Peyer's patch (tissue), 4 donors: ENCODE results near the gene TDRD6. TPM values are rescaled to one million over a fixed set of nuclear protein-coding genes. Genes with fewer than 3 reads are reported as not detected.
A peak's percentile ranks its signal among the peaks of the same experiment; 100 is the strongest.

Experiments
- DNase-seq, 3 donors: peaks; one replicate each; pipeline ENCODE4 v3.0.0-alpha.2; 2017 to 2019
- H3K27ac ChIP-seq, 4 donors: fragments of 200-600 bp; sonication (generic); one replicate each; pipeline ENCODE4 v1.5.1; 2016 to 2019
- H3K27me3 ChIP-seq, 2 donors: fragments of 200-600 bp; sonication (generic); one replicate each; pipeline ENCODE4 v1.5.1; 2019
- H3K36me3 ChIP-seq, 3 donors: fragments of 200-600 bp; sonication (generic); one replicate each; pipeline ENCODE4 v1.5.1; 2016 to 2019
- H3K4me1 ChIP-seq, 4 donors: fragments of 200-600 bp; sonication (generic); one replicate each; pipeline ENCODE4 v1.5.1; 2016 to 2019
- H3K4me3 ChIP-seq, 4 donors: fragments of 200-600 bp; sonication (generic); 1 replicate in 3 of 4; 2 replicates in 1 of 4; pipeline ENCODE4 v1.5.1; 2016 to 2019; ENCODE audit warnings: mild to moderate bottlenecking in 1 of 4
- H3K9me3 ChIP-seq, 4 donors: fragments of 200-600 bp; sonication (generic); one replicate each; pipeline ENCODE4 v1.5.1; 2016 to 2019; ENCODE audit warnings: mild to moderate bottlenecking in 1 of 4
- POLR2A ChIP-seq, 2 donors: fragments of 450-650 bp; IDR thresholded peaks; one replicate each; pipeline ENCODE4 v1.5.1; 2017; ENCODE audit warnings: antibody characterized with exemption in 2 of 2, mild to moderate bottlenecking in 2 of 2, moderate library complexity in 2 of 2
- total RNA-seq, 4 donors: library from RNA; depleted of rRNA; stranded (reverse); fragments of >200 nt; gene quantifications; one replicate each; pipeline ENCODE4 v1.1.0, GENCODE V29; 2016
- TF ChIP-seq, protein P1 (sequence below), 6 experiments: fragments of 450-650 bp in 4 of 6; fragments of 200-600 bp in 2 of 6; sonication (generic) in 1 of 6; IDR thresholded peaks; one replicate each; pipeline ENCODE4 v1.5.1; 2017 to 2019; ENCODE audit warnings: antibody characterized with exemption in 6 of 6, mild to moderate bottlenecking in 3 of 6, moderate library complexity in 1 of 6

Gene TDRD6
- total RNA-seq, 4 donors from 2014 or later: 0.18 to 0.83 (median 0.48) TPM

DNA sequence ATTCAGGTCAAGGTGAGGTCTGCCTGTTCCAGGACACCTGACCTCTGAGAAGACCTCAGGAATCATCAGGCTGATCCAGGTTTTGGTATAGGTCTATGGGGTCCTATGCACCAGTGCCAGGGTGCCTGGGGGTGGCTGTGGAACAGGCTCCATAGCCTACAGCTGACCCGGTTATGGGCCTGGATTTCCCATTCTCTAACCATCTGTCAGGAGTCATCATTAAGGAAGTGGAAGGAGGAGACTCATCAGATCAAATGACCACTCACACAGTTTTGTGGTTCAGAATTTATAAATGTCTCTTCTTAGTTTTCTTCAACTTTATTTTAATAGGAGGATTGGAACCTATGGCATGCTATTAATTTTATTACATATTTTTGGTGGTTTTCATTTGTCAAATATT lies 32.7 kb downstream of the TDRD6 start:
- Histone ChIP-seq H3K4me1 (no peaks in the 10 kb centered on the region), H3K4me3 (no peak overlapping the region), H3K9me3 (no peaks in the 10 kb centered on the region), H3K27ac (no peak overlapping the region), H3K27me3 (no peaks in the 10 kb centered on the region), H3K36me3 (no peaks in the 10 kb centered on the region)
- no peak for DNase-seq
- no peak for TF ChIP-seq POLR2A (IDR thresholded peaks at IDR 0.05)
- TF ChIP-seq, protein P1, sequence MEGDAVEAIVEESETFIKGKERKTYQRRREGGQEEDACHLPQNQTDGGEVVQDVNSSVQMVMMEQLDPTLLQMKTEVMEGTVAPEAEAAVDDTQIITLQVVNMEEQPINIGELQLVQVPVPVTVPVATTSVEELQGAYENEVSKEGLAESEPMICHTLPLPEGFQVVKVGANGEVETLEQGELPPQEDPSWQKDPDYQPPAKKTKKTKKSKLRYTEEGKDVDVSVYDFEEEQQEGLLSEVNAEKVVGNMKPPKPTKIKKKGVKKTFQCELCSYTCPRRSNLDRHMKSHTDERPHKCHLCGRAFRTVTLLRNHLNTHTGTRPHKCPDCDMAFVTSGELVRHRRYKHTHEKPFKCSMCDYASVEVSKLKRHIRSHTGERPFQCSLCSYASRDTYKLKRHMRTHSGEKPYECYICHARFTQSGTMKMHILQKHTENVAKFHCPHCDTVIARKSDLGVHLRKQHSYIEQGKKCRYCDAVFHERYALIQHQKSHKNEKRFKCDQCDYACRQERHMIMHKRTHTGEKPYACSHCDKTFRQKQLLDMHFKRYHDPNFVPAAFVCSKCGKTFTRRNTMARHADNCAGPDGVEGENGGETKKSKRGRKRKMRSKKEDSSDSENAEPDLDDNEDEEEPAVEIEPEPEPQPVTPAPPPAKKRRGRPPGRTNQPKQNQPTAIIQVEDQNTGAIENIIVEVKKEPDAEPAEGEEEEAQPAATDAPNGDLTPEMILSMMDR (IDR thresholded peaks at IDR 0.05): no peak

DNA sequence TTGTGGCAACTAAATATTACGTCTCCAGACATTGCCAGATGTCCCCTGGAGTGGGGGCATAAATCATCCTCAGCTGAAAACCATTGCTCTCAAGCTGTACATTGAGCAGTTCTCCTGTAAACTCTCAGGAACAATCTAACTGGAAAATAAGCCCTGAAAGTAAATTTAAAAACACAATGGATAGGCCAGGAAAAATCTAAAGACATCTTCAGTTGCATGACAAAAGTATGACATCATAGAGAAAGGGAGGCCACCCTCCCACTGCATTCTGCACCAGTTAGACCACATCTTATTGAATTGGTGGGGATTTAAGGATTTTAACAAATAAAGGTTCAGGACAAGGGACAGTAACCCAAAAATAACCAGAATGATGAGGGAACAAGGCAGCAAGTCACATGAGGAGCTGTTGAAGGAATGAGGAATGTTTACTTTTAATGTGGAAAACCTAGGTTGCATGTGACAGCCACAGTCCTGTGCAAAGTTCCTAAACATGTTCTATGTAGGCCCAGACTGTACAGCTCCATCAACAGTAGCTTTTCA lies 42.2 kb downstream of the TDRD6 start:
- H3K27me3 ChIP-seq: no peaks in the 10 kb centered on the region
- no peaks in the 10 kb centered on the region for H3K36me3 ChIP-seq
- TF ChIP-seq, protein P1 (IDR thresholded peaks at IDR 0.05): no peak
- no peak for TF ChIP-seq POLR2A (IDR thresholded peaks at IDR 0.05)
- H3K4me3 ChIP-seq: no peak overlapping the region
- H3K9me3 ChIP-seq: no peaks in the 10 kb centered on the region
- no peak overlapping the region for H3K27ac ChIP-seq
- H3K4me1 ChIP-seq: no peaks in the 10 kb centered on the region
- DNase-seq: no peak

DNA sequence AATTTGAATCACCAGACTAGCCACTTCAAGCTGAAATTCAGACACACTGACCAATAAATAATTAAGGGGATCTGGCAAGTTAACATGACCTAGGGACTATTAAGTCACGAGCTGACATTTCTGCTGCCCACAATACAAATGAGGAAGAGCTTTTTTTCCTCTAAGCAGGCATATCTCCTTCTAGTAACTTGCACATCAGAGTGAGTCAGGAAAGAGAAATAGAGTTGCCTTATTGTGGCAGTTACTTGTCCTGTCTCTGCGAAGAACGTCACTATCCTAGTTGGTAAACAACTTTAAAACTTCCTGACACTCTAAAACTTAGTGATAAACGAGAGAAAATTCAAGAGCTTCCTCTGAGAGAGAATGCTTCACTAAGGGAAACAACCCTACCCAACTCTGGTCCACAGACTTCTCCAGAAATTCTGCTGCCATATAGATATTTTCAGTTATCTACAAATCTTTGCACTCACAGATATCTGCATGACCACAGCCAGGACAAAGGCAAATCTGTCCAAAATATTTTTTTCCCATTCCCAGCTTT lies 43.3 kb downstream of the TDRD6 start:
- no peak overlapping the region for H3K27ac ChIP-seq

DNA sequence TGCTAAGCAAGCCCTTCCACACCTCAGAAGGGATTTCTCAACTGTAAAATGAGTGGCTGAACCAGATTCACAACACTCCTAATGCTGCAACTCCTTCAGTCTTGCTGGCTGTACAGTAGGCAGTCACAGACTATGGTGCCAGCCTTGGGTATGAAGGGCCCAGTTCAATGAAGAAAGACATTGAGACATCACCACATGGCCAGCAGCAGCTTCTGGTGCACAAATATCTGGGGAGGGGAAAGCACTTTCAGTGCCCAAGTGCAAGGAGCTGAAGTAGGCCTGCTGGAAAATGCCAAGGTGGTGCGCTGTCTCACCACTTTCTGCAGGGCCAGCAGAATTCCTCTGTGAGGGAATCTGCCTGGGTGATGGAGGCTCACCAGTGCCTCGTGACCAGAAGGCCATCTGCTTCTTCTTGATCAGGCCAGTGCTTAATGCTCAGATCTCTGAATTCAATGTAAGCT lies 45.7 kb downstream of the TDRD6 start:
- Histone ChIP-seq H3K4me3 (no peak overlapping the region), H3K9me3 (no peaks in the 10 kb centered on the region), H3K36me3 (no peaks in the 10 kb centered on the region), H3K27me3 (no peaks in the 10 kb centered on the region), H3K27ac (no peak overlapping the region), H3K4me1 (peaks cover 0 to 10% (median 0%) of the 10 kb centered on the region in 4 donors)
- no peak for DNase-seq
- TF ChIP-seq POLR2A (IDR thresholded peaks at IDR 0.05): no peak
- TF ChIP-seq, protein P1 (IDR thresholded peaks at IDR 0.05): no peak

More for the DNA sequence above, 43.3 kb downstream of the TDRD6 start:
- no peak for DNase-seq
- Histone ChIP-seq H3K4me1 (peaks cover 0 to 9% (median 0%) of the 10 kb centered on the region in 4 donors), H3K9me3 (no peaks in the 10 kb centered on the region), H3K36me3 (no peaks in the 10 kb centered on the region), H3K27me3 (no peaks in the 10 kb centered on the region), H3K4me3 (no peak overlapping the region)
- TF ChIP-seq, protein P1 (IDR thresholded peaks at IDR 0.05): no peak
- TF ChIP-seq POLR2A (IDR thresholded peaks at IDR 0.05): no peak

DNA sequence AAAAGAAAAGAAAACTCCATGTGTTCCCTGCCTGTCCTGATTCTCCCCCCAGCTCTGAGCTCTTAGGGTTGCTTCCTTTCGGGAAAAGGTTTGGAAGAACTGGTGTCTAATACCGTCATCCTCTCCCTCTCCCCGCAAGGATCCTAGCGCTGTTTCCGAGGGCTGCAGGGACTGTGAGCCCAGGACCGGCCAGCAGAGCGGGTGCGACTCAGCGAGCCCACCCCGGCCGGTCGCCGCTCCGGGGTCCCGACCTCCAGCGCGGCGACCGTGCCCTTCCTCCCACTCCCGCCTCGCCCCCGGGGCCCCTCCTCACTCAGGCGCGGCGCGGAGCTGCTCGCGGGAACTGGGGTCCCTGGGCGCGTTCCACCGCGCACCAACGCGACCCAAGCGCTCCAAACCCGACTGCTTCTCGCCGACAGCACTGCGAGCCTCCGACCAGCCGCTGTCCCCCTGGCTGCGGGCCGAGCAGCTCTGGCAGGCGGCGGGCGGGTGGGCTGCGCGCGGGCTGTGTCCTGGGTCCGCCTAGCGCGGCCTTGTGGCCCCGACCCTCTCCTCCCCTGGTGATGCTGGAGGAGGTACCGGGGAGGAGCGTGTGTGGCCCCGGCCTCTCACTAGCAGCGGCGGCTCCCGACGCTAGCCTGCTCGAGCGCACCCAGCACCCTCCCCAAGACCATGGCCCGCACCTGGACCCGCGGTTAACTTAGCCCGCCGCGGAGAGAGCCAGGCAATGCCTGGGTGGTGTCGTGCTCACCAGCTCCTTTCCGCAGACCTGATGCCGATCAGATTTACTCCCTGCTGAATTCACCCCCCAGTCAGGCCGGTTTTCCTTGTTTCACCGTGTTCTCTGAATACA lies 47.4 kb downstream of the TDRD6 start, which contains the start of gene PLA2G7:
PLA2G7 (minus strand) TSS at position 509 of the 853 bp plus-strand sequence. CDS start 12,484 bp downstream, outside the sequence.
- no peak for DNase-seq
- Histone ChIP-seq H3K4me3 (peak within 1 kb of the TSS; percentile 20 to 59 (median 44)), H3K27ac (peak within 1 kb of the TSS in 1 of 4 donors; percentile 8)

More for the DNA sequence above, 47.4 kb downstream of the TDRD6 start, which contains the start of gene PLA2G7:
- TF ChIP-seq POLR2A (IDR thresholded peaks at IDR 0.05): no peak
- TF ChIP-seq, protein P1 (IDR thresholded peaks at IDR 0.05): no peak
- no peaks in the 10 kb centered on the region for H3K27me3 ChIP-seq
- H3K36me3 ChIP-seq: no peaks in the 10 kb centered on the region
- H3K4me1 ChIP-seq: peaks cover 0 to 10% (median 0%) of the 10 kb centered on the region in 4 donors
- H3K9me3 ChIP-seq: no peaks in the 10 kb centered on the region
